CMK (cell line): ENCODE measurements around the gene ACOT7.
"Not testable (repeated sequence)": the region's sequence is repeated elsewhere in the genome, so short reads cannot be mapped to it uniquely, and the experiment has no call there.

Experiments
- DNase-seq: peaks from one replicate; pipeline ENCODE4 v3.0.0-alpha.2; 2010; ENCODE audit warnings: low read depth

The ACOT7 gene

DNA sequence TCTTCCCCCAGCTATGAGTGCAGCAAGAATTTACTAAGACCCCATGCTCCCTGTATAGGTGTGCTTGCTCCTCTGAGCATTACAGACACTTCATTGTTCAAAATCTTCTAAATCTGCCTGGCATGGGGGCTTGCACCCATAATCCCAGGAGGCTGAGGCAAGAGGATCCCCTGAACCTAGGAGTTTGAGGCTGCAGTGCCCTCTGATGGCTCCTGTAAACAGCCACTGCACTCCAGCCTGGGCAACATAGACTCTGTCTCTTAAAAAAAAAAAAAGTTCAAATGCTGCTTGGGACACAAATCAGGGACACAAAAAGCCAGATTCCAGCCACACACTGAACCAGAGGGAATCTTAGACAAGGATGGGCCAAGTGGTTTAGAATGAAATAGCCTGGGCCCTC lies 3.4 kb upstream of the ACOT7 start:
- no peak for DNase-seq

DNA sequence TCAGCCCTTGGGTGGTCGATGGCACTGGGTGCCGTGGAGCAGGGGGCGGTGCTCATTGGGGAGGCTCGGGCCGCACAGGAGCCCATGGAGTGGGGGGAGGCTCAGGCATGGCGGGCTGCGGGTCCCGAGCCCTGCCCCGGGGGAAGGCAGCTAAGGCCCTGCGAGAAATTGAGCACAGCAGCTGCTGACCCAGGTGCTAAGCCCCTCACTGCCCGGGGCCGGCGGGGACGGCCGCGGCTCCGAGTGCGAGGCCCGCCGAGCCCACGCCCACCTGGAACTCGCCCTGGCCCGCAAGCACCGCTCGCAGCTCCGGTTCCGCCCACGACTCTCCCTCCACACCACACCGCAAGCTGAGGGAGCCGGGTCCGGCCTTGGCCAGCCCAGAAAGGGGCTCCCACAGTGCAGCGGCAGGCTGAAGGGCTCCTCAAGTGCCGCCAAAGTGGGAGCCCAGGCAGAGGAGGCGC lies 2.2 kb upstream of the ACOT7 start:
- DNase-seq: not testable (repeated sequence)

DNA sequence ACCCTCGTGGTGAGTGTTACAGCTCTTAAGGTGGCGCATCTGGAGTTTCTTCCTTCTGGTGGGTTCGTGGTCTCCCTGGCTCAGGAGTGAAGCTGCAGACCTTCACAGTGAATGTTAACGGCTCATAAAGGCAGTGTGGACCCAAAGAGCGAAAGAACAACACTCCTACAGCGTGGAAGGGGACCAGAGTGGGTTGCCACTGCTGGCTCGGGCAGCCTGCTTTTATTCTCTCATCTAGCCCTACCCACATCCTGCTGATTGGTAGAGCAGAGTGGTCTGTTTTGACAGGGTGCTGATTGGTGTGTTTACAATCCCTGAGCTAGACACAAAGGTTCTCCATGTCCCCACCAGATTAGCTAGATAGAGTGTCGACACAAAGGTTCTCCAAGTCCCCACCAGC lies 1.6 kb upstream of the ACOT7 start:
- DNase-seq: not testable (repeated sequence)

DNA sequence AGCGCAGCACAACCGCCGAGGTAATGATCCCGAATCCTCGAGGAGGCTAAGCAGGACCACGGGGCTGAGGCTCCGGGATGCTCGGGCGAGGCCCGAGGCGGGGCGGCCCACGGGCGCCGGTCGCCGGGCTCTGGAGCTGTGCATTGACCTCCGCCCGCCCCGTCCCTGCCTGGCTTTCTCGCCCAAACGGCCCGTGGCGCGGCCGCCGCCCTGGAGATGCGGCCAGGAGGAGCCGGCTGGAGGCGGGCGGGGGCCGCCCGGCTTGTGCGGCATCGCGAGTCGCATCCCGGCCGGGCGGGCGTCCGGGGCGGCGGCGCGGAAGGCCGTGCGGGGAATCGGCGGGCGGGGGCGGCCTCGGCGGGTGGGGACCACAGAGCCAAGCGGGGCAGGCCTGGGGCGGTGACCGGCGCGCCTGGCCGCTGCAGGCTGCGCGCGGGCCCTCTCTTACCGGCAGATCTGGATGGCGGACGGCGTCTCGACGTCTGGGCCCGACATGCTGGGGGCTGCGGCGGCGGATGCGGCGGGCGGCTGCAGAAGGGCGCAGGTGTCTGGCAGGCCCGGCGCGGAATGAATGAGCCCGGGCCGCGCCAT lies 663 bp downstream of the ACOT7 start:
- DNase-seq: no peak

DNA sequence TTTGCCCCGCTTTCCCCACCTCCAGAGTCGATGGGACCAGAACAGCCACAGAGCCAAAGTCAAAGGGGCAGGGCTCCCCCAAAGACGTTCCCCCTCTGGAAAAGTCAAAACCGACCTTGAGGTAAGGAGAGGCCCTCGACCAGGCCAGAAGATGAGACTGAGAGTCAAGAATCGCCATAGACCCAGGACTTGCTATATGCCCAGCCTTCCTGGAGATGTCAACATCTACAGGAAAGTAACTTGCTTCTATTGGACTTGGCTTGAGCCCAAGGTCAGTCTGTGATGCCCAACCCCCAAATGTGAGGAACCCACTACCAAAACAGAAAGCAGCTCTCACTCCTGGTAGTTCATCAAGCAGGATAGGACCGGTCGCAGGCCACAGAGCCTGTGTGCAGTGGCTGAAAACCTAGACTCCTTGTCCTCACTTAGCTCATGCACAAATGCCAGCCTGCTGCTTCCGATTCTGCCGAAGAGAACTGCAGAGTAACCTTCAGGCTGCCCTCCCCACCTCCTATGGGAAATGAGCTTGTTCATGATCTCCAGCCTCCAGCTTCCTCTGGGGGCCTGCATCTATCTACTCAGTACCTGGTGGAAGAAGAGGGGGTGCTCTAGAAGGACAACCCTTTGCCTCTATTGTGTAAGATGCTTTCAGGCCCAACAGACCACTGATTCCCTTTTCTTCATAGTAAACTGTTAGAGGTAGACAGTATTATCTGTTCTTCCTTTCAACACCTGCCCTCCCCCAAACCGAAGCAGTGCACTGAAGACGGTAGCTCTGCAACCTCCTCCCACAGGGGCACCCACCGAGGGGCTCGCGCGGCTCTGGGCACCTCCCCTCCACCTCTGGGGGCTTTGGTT lies 1.4 kb downstream of the ACOT7 start:
- DNase-seq: peak; percentile 27

DNA sequence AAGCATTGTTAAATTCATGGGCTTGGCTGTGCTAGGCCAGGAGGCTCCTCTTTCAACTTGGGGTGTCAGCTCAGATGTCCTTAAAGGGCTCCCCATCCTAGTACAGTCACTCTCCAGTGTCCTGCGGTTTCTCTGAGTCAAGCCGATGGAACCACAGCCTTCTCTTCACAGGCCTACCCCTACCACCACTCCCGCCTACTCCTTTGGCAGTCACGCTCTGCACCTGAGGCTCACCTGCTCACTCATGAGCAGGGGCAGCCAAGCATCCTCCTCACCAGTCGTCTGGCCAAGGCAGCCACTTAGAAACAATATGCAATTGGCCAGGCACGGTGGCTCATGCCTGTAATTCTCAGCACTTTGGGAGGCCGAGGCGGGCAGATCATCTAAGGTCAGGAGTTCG lies 3.6 kb downstream of the ACOT7 start:
- no peak for DNase-seq

DNA sequence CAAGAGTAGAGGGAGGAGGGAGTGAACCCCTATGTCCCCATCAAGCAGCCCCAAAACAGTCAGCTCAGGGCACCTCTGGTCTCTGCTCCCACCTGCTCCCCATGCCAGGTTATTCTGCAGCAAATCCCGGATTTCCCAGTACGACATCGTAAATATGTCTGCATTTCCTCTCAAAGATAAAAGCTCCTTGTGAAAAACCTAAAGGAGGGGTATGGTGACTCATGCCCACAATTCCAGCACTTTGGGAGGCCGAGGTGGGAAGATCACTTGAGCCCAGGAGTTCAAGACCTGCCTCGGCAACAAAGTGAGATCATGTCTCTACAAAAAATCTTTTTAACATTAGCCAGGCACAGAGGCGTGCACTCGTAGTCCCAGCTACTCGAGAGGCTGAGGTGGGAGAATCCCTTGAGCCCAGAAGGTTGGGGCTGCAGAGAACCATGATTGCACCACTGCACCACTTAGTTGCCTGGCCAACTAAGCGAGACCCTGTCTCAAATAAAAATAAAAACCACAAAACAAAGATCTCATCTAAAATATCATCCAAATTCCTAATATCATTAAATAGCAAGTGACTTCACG lies 7.1 kb downstream of the ACOT7 start:
- no peak for DNase-seq

DNA sequence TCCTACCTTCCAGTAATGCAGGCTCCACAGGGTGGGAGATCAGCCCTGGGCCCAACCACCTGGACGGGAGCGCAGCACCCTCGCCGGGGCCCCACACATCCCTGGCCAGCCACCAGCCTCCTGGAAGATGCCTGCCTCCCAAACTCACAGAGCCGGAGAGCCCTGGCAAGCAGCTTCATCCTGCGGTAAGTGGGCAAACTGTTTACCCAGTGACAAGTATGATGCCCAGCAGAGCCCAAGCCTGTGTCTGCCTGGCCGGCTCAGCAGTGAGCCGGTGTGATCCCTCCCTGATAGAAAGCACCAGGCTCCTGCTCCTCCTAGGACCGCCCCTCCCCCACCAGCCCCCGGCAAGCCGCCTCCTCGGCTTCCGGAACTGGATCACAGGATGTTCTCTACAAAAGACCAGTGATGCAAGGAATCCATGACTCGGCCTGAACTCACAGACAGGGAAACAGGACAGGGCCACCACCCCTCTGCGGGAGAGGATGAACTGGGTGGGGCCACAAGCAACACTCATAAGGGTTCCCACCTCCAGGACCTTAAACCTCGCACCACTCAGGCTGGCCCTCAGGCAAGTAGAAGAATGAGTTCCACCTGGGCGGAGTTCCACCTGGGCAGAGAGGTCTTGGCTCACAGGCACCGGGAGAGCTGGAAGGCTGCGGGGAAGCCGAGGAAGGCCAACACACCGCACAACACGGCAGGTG lies 7.9 kb downstream of the ACOT7 start:
- no peak for DNase-seq

DNA sequence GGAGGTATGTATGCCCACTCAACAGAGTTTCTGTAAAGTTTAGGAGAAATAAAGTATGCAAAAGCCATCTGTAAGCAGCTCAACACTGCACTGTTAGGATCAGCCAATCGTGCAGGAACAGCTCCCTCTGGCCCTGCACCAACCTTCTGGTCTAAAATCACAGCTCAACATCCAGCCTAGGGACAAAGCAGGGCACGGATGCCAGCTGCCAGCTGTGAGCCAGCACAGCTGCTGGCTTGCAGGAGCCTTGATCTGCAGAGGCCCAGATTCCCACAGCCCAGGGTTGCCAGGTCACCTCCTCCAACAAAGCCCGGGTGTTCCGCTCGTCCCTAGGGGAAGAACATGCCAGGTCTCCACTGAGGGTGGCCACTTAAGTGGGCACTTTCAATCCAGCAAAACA lies 8.6 kb downstream of the ACOT7 start:
- DNase-seq: no peak

DNA sequence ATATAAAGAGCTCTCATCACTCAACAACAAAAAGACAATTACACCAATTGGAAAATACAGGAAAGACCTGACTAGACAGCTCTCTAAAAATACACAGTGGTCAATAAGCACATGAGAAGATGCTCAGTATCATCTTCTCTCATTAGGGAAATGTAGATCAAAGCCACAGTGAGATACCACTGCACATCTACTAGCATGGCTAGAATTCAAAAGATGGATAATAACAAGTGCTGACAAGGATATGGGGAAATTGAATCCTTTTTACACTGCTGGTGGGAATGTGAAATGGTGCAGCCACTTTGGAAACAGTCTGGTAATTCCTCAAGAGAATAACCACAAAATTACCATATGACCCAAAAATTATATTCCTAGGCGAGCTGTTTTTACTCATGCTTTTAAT lies 9.4 kb downstream of the ACOT7 start:
- DNase-seq: no peak

DNA sequence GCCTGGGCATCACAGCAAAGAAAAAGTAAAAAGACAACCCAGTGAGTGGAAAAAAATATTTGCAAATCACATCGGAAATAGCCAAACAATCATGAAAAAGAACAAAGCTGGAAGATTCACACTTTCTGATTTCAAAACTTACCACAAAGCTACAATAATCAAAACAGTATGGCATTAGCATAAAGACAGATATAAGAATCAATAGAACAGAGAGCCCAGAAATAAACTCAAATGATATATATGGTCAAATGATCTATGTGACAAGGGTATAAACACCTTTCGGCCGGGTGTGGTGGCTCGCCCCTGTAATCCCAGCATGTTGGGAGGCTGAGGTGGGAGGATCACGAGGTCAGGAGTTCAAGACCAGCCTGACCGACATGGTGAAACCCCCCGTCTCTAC lies 13.5 kb downstream of the ACOT7 start:
- no peak for DNase-seq

DNA sequence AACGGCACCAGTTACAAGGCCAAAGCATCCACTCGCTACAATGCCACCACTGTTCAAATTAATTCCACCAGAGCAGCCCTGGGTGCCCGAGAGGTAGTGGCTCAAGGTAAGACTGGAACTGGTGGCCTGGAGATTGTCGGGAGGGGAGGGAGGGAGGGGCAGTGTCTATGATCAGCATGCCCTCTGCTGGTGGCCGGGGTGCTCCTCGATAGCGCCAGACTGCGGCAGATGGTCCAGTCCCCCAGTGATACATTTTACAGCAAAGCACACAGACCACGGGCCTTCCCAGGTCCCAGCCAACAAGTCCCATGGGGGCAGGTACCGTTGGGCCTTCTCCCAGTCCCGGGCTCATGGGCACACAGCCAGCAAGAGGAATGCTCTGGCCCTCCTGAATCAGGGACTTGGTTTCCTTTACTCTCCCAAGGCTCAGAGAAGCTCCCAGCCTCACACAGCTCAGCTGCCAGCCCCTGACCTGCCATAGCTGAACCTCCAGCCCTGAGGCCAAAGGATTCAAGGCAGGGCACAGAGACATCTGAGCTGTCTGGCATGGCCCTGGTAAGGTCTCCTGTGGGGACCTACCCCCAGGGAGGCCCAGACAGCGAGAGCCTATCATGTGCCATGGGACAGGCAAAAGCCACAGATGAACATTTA lies 15.3 kb downstream of the ACOT7 start:
- DNase-seq: no peak

DNA sequence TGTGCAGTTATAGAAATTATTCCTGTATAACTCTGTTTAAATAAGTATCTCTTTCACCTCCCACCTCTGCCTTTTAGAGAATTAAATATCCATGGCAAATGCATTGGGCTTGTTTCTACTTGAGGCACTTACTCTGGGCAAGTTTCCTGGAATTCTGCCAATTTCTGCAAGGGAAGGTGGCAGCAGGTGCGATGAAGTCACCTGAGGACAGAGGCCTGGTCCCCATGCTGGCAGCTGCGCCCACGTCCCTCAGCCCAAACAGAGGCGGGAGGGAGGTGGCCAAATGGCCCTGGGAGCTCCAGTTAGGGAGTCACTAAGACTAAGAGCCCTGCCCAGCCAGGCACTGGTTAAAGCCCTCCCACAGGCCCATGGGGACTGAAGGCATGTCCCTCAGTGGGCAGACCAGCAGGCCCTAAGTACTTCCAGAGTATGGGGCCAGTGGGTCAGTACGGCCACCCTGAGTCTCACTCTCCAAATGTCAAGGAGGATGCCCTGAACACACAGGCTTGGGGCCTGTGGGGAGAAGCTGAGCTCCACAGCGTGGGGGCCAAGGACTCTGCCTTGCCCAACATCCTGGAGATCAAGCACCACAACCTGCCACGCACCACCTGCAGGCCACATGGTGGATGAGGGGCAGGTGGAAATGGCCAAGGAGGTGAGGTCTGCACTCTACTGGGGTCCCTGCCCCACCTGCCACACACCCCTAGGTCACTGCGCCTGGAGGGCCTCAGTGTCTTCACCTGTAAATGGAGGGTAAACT lies 19.4 kb downstream of the ACOT7 start:
- no peak for DNase-seq

DNA sequence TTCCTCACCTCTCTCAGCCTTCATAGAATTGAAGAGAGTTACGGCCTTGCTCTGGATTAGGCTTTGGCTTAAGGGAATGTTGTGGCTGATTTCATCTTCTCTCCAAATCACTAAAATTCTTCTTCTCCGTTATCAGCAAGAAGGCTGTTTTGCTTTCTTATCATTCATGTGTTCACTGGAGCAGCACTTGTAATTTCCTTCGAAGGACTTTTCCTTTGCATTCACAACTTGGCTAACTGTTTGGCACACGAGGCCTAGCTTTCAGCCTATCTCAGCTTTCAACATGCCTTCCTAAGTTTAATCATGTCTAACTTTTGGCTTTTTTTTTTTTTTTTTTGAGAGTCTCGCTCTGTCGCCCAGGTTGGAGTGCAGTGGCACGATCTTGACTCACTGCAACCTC lies 21.3 kb downstream of the ACOT7 start:
- DNase-seq: not testable (repeated sequence)

DNA sequence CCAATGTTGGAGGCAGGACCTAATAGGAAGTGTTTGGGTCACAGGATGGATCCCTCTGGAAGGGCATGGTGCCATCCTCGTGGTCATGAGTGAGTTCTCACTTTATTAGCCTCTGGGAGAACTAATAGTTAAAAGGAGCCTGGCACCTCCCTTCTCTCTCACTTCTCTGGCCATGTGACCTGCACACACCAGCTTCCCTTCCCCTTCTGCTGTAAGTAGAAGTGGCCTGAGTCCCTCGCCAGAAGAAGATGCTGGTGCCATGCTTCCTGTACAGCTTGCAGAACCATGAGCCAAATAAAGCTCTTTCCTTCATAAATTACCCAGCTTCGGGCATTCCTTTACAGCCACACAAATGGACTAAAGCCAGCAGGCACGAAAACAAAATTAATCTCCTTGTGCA lies 23.6 kb downstream of the ACOT7 start:
- no peak for DNase-seq

DNA sequence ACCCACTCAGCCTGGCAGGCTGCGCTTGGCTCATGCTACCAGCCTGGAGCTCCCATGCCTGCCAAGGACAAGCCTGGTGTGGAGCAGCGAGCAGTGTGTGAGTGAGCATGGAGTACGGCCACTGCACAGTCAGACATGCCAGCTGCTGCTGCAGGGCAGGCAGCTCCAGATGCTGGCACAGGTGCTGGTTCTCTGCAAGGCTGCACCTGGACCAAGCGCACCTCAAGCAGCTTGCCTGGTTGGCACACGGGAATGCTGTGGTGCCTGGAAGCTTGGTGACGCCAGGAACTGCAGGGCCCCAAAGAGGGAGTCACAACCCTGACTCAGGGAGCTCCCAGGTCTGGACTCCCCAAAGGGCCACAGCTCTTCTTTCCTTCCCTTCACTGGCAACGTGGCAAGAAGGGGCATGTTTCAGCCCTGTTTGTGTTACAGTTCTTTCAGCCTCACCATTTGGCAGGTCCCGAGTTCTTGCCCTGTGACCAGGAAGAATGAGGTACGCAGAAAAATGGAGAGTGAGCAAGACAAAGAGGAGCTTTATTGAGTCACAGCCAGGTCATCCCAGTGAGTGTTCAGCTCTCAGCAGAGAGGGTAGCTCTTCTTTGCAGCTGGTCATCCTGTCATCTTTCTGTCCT lies 26.1 kb downstream of the ACOT7 start:
- no peak for DNase-seq

DNA sequence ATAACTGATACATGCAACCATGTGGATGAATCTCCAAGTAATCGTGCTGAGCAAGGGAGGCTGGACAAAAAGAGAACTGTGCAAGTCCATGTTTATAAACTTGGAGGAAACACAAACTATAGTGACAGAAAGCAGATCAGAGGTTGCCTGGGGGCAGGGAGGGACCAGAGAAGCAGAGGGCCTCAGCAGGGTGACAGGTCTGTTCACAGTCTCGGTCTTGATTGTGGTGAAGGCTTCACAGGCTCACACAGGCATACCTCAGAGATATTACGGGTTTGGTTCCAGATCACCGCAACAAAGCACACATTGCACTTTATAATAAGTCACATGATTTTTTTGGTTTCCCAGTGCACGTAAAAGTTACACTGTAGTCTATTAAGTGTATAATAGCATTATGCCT lies 28.5 kb downstream of the ACOT7 start:
- no peak for DNase-seq

DNA sequence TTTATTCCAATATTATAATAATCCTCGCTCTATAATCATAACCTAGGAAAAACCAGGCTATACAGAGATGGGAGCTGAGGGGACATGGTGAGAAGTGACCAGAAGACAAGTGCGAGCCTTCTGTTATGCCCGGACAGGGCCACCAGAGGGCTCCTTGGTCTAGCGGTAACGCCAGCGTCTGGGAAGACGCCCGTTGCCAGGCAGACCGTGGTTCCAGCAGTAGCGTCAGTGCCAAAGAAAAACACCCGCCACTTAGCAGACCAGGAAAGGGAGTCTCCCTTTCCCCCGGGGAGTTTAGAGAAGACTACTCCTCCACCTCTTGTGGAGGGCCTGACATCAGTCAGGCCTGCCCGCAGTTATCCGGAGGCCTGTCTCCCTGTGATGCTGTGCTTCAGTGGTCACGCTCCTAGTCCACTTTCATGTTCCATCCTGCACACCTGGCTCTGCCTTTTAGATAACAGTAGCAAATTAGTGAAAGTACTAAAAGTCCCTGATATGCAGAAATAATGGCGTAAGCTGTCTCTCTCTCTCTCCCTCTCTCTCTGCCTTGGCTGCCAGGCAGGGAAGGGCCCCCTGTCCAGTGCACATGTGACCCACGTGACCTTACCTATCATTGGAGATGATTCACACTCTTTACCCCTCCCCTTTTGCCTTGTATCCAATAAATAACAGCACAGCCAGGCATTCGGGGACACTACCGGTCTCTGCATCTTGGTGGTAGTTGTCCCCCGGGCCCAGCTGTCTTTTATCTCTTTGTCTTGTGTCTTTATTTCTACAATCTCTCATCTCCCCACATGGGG lies 30.3 kb downstream of the ACOT7 start:
- not testable (repeated sequence) for DNase-seq

DNA sequence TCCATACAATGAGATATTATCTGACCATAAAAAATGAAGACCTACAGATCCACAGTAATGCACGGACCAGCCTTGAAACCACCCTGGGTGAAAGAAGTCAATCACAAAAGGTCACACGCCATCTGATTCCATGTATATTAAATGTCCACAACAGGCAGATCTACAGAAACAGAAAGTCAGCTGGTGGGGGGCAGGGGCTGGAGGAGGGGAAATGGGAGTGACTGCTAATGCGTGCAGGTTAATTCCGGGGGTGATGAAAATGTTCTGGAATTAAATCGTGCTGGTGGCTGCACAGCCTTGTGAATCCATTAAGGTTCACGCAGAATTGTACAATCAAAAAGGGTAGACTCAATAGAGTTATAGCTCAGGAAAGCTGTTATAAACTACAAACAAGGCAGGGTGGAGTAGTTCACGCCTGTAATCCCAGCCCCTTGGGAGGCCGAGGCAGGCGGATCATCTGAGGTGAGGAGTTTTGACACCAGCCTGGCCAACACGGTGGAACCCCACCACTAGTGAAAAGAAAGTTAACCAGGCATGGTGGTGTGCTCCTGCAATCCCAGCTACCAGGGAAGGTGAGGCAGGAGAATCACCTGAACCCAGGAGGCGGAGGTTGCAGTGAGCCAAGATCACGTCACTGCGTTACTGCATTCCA lies 32.3 kb downstream of the ACOT7 start:
- no peak for DNase-seq
